Testis (tissue), 3 donors: ENCODE data around the gene DPF3. TPM values are rescaled to one million over a fixed set of nuclear protein-coding genes. Genes with fewer than 3 reads are reported as not detected.

ENCODE experiments used
- DNase-seq: peaks from one replicate; pipeline ENCODE4 v3.0.0-alpha.2; 2019
- H3K27ac ChIP-seq, 2 donors: fragments of 200-600 bp; sonication (generic); one replicate each; pipeline ENCODE4 v1.5.1; 2019
- H3K27me3 ChIP-seq: fragments of 200-600 bp; sonication (generic); one replicate; pipeline ENCODE4 v1.5.1; 2019
- H3K36me3 ChIP-seq: fragments of 200-600 bp; sonication (generic); one replicate; pipeline ENCODE4 v1.5.1; 2017; ENCODE audit warnings: low read depth; ENCODE audit errors: missing control alignments
- H3K4me1 ChIP-seq: fragments of 200-600 bp; sonication (generic); one replicate; pipeline ENCODE4 v1.5.1; 2019
- H3K4me3 ChIP-seq, 2 donors: fragments of 200-600 bp; sonication (generic); one replicate each; pipeline ENCODE4 v1.5.1; 2017 to 2019
- H3K9me3 ChIP-seq: fragments of 200-600 bp; sonication (generic); one replicate; pipeline ENCODE4 v1.5.1; 2017
- CTCF ChIP-seq, 3 experiments: fragments of 450-650 bp in 2 of 3; fragments of 200-600 bp in 1 of 3; sonication (generic) in 1 of 3; IDR thresholded peaks; one replicate each; pipeline ENCODE4 v1.5.1; 2016 to 2019; ENCODE audit warnings: antibody characterized with exemption in 3 of 3, mild to moderate bottlenecking in 2 of 3, moderate library complexity in 1 of 3
- POLR2A ChIP-seq: fragments of 450-650 bp; IDR thresholded peaks from one replicate; pipeline ENCODE4 v1.6.1; 2017; ENCODE audit warnings: antibody characterized with exemption, mild to moderate bottlenecking, moderate library complexity
- WGBS, 2 donors: methylation state at CpG; one replicate each; pipeline ENCODE4 v1.1.5; 2018; 5-methylcytosine and 5-hydroxymethylcytosine counted together
- intact Hi-C: fragments of 100-400 bp; cut with DNase I; formaldehyde crosslinking; loops from one replicate; pipeline ENCODE4 v1.15.1; 2023; ENCODE audit warnings: low total_unique reads
- polyA plus RNA-seq: library from polyadenylated mRNA; stranded (reverse); fragments of 350-450 nt; fragmentation: Illumina TruSeq; extraction: RNeasy Lipid Tissue Mini Kit (QIAGEN cat#74804); gene quantifications from one replicate; pipeline ENCODE4 v1.2.3, GENCODE V29; 2014; ENCODE audit warnings: low read depth, low replicate concordance; ENCODE audit not compliant: insufficient read depth
- total RNA-seq, 2 donors: library from RNA; depleted of rRNA; stranded (reverse); fragments of >200 nt; gene quantifications; one replicate each; pipeline ENCODE4 v1.2.3, GENCODE V29; 2016

Gene DPF3
- total and polyA plus RNA-seq, 3 donors from 2014 or later: 14.6 to 41.6 (median 26.4) TPM

GRCh38 chr14:72578514-72578913 lies 315.4 kb downstream of the DPF3 start:
- Histone ChIP-seq H3K27me3 (no peaks in the 10 kb centered on the region), H3K9me3 (no peaks in the 10 kb centered on the region), H3K36me3 (no peaks in the 10 kb centered on the region), H3K4me1 (peaks cover 18% of the 10 kb centered on the region), H3K27ac (no peak overlapping the region), H3K4me3 (no peak overlapping the region)
- no peak for DNase-seq
- intact Hi-C loops: no loop called here
- 81 to 91% methylated on average over 5 of the region's 5 CpGs for WGBS, 2 donors
- TF ChIP-seq POLR2A: no peak
- TF ChIP-seq CTCF (IDR thresholded peaks at IDR 0.05): no peak

GRCh38 chr14:72577521-72577920 lies 316.4 kb downstream of the DPF3 start:
- Histone ChIP-seq H3K27ac (no peak overlapping the region), H3K4me1 (peaks cover 18% of the 10 kb centered on the region), H3K27me3 (no peaks in the 10 kb centered on the region), H3K9me3 (no peaks in the 10 kb centered on the region), H3K4me3 (no peak overlapping the region), H3K36me3 (no peaks in the 10 kb centered on the region)
- no peak for TF ChIP-seq CTCF (IDR thresholded peaks at IDR 0.05)
- TF ChIP-seq POLR2A: no peak
- peak; percentile 21 for DNase-seq
- WGBS, 2 donors: 61 to 88% methylated on average over 4 to 5 of the region's 5 CpGs
- intact Hi-C loops: no loop called here

- WGBS, 2 donors: 78 to 88% methylated on average over 1 of the region's 1 CpG
- Histone ChIP-seq H3K36me3 (no peaks in the 10 kb centered on the region), H3K9me3 (no peaks in the 10 kb centered on the region), H3K27ac (no peak overlapping the region), H3K4me3 (no peak overlapping the region), H3K27me3 (no peaks in the 10 kb centered on the region), H3K4me1 (peaks cover 18% of the 10 kb centered on the region)
- TF ChIP-seq CTCF (IDR thresholded peaks at IDR 0.05) (no peak), POLR2A (no peak)
- DNase-seq: no peak
- intact Hi-C loops: no loop called here
Observed at GRCh38 chr14:72576258-72576657, 317.6 kb downstream of the DPF3 start.

GRCh38 chr14:72574715-72575114 lies 319.2 kb downstream of the DPF3 start:
- no peaks in the 10 kb centered on the region for H3K9me3 ChIP-seq
- DNase-seq: no peak
- H3K4me3 ChIP-seq: no peak overlapping the region
- 100% methylated on average over 1 of the region's 1 CpG for WGBS, 2 donors
- H3K36me3 ChIP-seq: no peaks in the 10 kb centered on the region
- peaks cover 18% of the 10 kb centered on the region for H3K4me1 ChIP-seq
- intact Hi-C loops: no loop called here
- H3K27ac ChIP-seq: no peak overlapping the region
- no peaks in the 10 kb centered on the region for H3K27me3 ChIP-seq
- TF ChIP-seq POLR2A (no peak), CTCF (IDR thresholded peaks at IDR 0.05) (no peak)

- Histone ChIP-seq H3K4me1 (peaks cover 18% of the 10 kb centered on the region), H3K4me3 (no peak overlapping the region), H3K36me3 (no peaks in the 10 kb centered on the region), H3K27ac (no peak overlapping the region), H3K9me3 (no peaks in the 10 kb centered on the region), H3K27me3 (no peaks in the 10 kb centered on the region)
- DNase-seq: peak; percentile 27
- 39 to 42% methylated on average over 9 of the region's 9 CpGs for WGBS, 2 donors
- TF ChIP-seq CTCF (IDR thresholded peaks at IDR 0.05) (no peak), POLR2A (no peak)
- intact Hi-C loops: no loop called here
Observed at GRCh38 chr14:72573725-72574417, 320.0 kb downstream of the DPF3 start.
